Measurements from ENCODE around the gene LUC7L3.
A peak's percentile ranks its signal among the peaks of the same experiment; 100 is the strongest.

LUC7L3 gene

DNA sequence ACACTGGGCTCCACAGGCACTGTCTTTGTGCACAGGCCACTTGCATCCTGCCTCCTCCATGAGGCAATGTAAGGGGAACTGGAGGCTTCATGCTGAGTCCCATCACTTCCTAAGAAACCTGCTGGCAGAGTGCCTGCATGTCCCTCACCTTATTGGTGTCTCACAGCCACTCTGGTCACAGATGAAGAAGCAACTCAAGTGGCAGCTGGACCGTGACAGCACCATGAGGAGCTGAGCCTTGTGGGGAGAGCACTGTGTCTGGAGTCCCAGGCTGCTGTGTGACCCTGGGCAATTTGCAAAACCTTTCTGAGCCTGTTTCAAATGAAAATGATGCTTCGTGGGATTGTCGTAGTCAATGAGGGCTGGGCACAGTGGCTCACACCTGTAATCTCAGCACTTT, 31.2 kb upstream of the LUC7L3 start:
- no peak for DNase-seq (ENCODE audit: low read depth)

GRCh38 chr17:50689251-50689650, 30.2 kb upstream of the LUC7L3 start:
- no peak for TF ChIP-seq MYC (IDR thresholded peaks at IDR 0.05; ENCODE audit: low read depth, low read length)
- TF ChIP-seq POLR2A (IDR thresholded peaks at IDR 0.05; ENCODE audit: extremely low read depth, insufficient read length): no peak
- TF ChIP-seq CTCF (IDR thresholded peaks at IDR 0.05; ENCODE audit: low read depth, low read length): no peak
- TF ChIP-seq MAX (IDR thresholded peaks at IDR 0.05; ENCODE audit: low read depth, low read length): no peak

More for the DNA sequence above, 31.2 kb upstream of the LUC7L3 start:
- TF ChIP-seq MYC (IDR thresholded peaks at IDR 0.05; ENCODE audit: low read depth, low read length): no peak
- no peak for TF ChIP-seq CTCF (IDR thresholded peaks at IDR 0.05; ENCODE audit: low read depth, low read length)
- no peak for TF ChIP-seq MAX (IDR thresholded peaks at IDR 0.05; ENCODE audit: low read depth, low read length)
- no peak for TF ChIP-seq POLR2A (IDR thresholded peaks at IDR 0.05; ENCODE audit: extremely low read depth, insufficient read length)
- no peak overlapping the region for H3K4me3 ChIP-seq (ENCODE audit: low read depth, low read length)

DNA sequence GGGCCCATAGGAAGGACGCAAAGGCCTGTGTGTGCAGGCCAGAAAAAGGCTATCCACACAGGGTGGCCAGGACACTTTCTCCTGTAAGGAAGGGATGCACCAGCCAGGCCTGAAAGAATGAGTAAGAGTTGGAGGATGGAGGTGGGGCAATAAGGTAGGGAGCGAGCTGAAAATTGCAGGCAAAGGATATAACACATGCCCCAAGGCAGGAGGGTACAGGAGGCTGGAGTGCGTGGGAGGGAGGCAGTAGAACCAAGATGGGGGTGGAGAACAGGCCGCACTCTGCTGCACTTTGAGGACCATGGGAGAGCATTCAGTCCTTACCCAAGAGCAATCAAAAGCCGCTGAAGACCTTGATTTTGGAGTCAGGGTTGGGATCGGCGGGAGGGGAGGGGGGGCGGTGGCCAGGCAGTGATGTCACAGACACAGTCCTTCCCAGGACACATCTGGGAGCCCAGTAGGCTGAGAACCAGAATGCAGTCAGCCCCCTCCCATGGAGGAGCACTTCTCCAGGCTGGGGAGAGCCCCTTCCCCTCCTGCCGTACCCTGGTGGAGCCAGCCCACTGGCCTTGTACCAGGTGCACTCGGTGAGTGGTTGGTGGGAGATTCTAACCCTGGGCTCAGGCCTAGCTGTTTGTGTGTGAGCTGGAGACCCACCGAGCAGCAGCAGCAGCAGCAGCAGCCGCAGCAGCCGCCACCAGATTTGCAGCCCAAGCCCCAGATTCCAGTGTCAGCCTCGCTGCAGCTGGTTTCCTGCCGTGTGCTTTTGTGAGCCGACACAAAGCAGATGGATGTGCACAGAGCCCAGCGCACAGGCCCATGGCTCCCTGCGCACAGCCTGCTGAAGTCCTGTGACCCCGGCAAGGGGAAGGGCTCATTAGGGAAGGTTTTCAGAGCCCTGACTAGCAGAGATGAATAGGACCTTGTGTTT, 29.2 kb upstream of the LUC7L3 start:
- peak; percentile 23 for DNase-seq (ENCODE audit: low read depth)
- TF ChIP-seq POLR2A (IDR thresholded peaks at IDR 0.05; ENCODE audit: extremely low read depth, insufficient read length) (no peak), MAX (IDR thresholded peaks at IDR 0.05; ENCODE audit: low read depth, low read length) (no peak), CTCF (IDR thresholded peaks at IDR 0.05; ENCODE audit: low read depth, low read length) (no peak), MYC (IDR thresholded peaks at IDR 0.05; ENCODE audit: low read depth, low read length) (no peak)
- H3K4me3 ChIP-seq (ENCODE audit: low read depth, low read length): no peak overlapping the region

More at GRCh38 chr17:50689251-50689650, 30.2 kb upstream of the LUC7L3 start:
- no peak overlapping the region for H3K4me3 ChIP-seq (ENCODE audit: low read depth, low read length)
- peak; percentile 79 for DNase-seq (ENCODE audit: low read depth)

DNA sequence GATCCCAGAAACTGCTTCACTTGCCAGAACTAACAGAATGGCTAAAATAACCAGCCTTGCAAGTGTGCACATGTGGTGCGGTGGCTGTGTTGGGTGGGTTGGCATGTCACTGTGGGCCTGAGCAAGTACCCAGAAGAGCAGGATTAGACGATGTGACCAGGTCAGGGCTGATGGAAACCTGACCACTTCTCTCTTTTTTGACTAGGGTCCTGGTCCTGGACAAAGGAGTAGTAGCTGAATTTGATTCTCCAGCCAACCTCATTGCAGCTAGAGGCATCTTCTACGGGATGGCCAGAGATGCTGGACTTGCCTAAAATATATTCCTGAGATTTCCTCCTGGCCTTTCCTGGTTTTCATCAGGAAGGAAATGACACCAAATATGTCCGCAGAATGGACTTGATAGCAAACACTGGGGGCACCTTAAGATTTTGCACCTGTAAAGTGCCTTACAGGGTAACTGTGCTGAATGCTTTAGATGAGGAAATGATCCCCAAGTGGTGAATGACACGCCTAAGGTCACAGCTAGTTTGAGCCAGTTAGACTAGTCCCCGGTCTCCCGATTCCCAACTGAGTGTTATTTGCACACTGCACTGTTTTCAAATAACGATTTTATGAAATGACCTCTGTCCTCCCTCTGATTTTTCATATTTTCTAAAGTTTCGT, 28.4 kb upstream of the LUC7L3 start:
- H3K4me3 ChIP-seq (ENCODE audit: low read depth, low read length): no peak overlapping the region
- no peak for DNase-seq (ENCODE audit: low read depth)
- TF ChIP-seq CTCF (IDR thresholded peaks at IDR 0.05; ENCODE audit: low read depth, low read length): no peak
- TF ChIP-seq MYC (IDR thresholded peaks at IDR 0.05; ENCODE audit: low read depth, low read length): no peak
- TF ChIP-seq POLR2A (IDR thresholded peaks at IDR 0.05; ENCODE audit: extremely low read depth, insufficient read length): no peak
- TF ChIP-seq MAX (IDR thresholded peaks at IDR 0.05; ENCODE audit: low read depth, low read length): no peak

- no peak for TF ChIP-seq MYC (IDR thresholded peaks at IDR 0.05; ENCODE audit: low read depth, low read length)
- TF ChIP-seq CTCF (IDR thresholded peaks at IDR 0.05; ENCODE audit: low read depth, low read length): no peak
- TF ChIP-seq POLR2A (IDR thresholded peaks at IDR 0.05; ENCODE audit: extremely low read depth, insufficient read length): no peak
- no peak for TF ChIP-seq MAX (IDR thresholded peaks at IDR 0.05; ENCODE audit: low read depth, low read length)
- H3K4me3 ChIP-seq (ENCODE audit: low read depth, low read length): no peak overlapping the region
- DNase-seq (ENCODE audit: low read depth): no peak
These were observed 27.6 kb upstream of the LUC7L3 start for GRCh38 chr17:50691550-50692447.

All from NB4 (cell line).